Measurements from ENCODE around the gene HHIPL1. TPM values are rescaled to one million over a fixed set of nuclear protein-coding genes. Genes with fewer than 3 reads are reported as not detected.

The HHIPL1 gene
- polyA plus RNA-seq, 1 donor, result 1.8 TPM

- DNase-seq (ENCODE audit: low read depth), result no peak
Observed at GRCh38 chr14:99689266-99690236, 44.6 kb downstream of the HHIPL1 start.

GRCh38 chr14:99690636-99691035 is 45.7 kb downstream of the HHIPL1 start:
- no peak for DNase-seq (ENCODE audit: low read depth)

GRCh38 chr14:99691111-99691885 is 46.4 kb downstream of the HHIPL1 start:
- DNase-seq (ENCODE audit: low read depth), result no peak

GRCh38 chr14:99693918-99694317 is 49.0 kb downstream of the HHIPL1 start:
- DNase-seq (ENCODE audit: low read depth), result no peak

GRCh38 chr14:99696929-99697328 is 52.0 kb downstream of the HHIPL1 start:
- no peak for DNase-seq (ENCODE audit: low read depth)

- no peak for DNase-seq (ENCODE audit: low read depth)
Observed at GRCh38 chr14:99698236-99698635, 53.3 kb downstream of the HHIPL1 start.

GRCh38 chr14:99698642-99699041 is 53.7 kb downstream of the HHIPL1 start:
- no peak for DNase-seq (ENCODE audit: low read depth)

GRCh38 chr14:99699085-99699760 is 54.3 kb downstream of the HHIPL1 start:
- no peak for DNase-seq (ENCODE audit: low read depth)

GRCh38 chr14:99699861-99700260 is 54.9 kb downstream of the HHIPL1 start:
- DNase-seq (ENCODE audit: low read depth), result no peak

- no peak for DNase-seq (ENCODE audit: low read depth)
Observed at GRCh38 chr14:99700379-99700778, 55.5 kb downstream of the HHIPL1 start.

- DNase-seq (ENCODE audit: low read depth), result no peak
Observed at GRCh38 chr14:99701260-99701659, 56.3 kb downstream of the HHIPL1 start.

GRCh38 chr14:99702115-99702514 is 57.2 kb downstream of the HHIPL1 start:
- DNase-seq (ENCODE audit: low read depth), result no peak

- no peak for DNase-seq (ENCODE audit: low read depth)
Observed at GRCh38 chr14:99703381-99703780, 58.5 kb downstream of the HHIPL1 start.

- DNase-seq (ENCODE audit: low read depth), result no peak
Observed at GRCh38 chr14:99704037-99704436, 59.1 kb downstream of the HHIPL1 start.

GRCh38 chr14:99706107-99706900 is 61.4 kb downstream of the HHIPL1 start:
- no peak for DNase-seq (ENCODE audit: low read depth)

GRCh38 chr14:99707420-99707819 is 62.5 kb downstream of the HHIPL1 start:
- no peak for DNase-seq (ENCODE audit: low read depth)

- DNase-seq (ENCODE audit: low read depth), result no peak
Observed at GRCh38 chr14:99707921-99708320, 63.0 kb downstream of the HHIPL1 start.

- no peak for DNase-seq (ENCODE audit: low read depth)
Observed at GRCh38 chr14:99708449-99708848, 63.5 kb downstream of the HHIPL1 start.

GRCh38 chr14:99713972-99714371 is 69.0 kb downstream of the HHIPL1 start:
- no peak for DNase-seq (ENCODE audit: low read depth)

- DNase-seq (ENCODE audit: low read depth), result no peak
Observed at GRCh38 chr14:99715266-99716000, 70.5 kb downstream of the HHIPL1 start.

Measured in forelimb muscle (tissue), 1 donor.